GM12801 (cell line): ENCODE measurements around the gene BEND6.

ENCODE experiments used
- CTCF ChIP-seq: IDR thresholded peaks from one replicate; pipeline ENCODE4 v1.5.1; 2011; ENCODE audit warnings: control low read depth; ENCODE audit not compliant: insufficient read length; ENCODE audit errors: extremely low read depth

Gene BEND6

GRCh38 chr6:56932910-56933477 lies 21.9 kb upstream of the BEND6 start:
- no peak for TF ChIP-seq CTCF

- TF ChIP-seq CTCF, result no peak
Observed at GRCh38 chr6:56933650-56934049, 21.3 kb upstream of the BEND6 start.

- TF ChIP-seq CTCF, result no peak
Observed at GRCh38 chr6:56934876-56935275, 20.0 kb upstream of the BEND6 start.

- no peak for TF ChIP-seq CTCF
Observed at GRCh38 chr6:56936466-56936865, 18.4 kb upstream of the BEND6 start.

- no peak for TF ChIP-seq CTCF
Observed at GRCh38 chr6:56938649-56939191, 16.2 kb upstream of the BEND6 start.

- TF ChIP-seq CTCF, result no peak
Observed at GRCh38 chr6:56940463-56940862, 14.4 kb upstream of the BEND6 start.

GRCh38 chr6:56940977-56941376 lies 13.9 kb upstream of the BEND6 start:
- no peak for TF ChIP-seq CTCF

- TF ChIP-seq CTCF, result no peak
Observed at GRCh38 chr6:56944661-56945060, 10.2 kb upstream of the BEND6 start.
